NCI-H82 (cell line): ENCODE results near the gene NCOR2.

ENCODE experiments used
- DNase-seq: peaks from one replicate; lab custom pipeline; 2025; lab: John Stamatoyannopoulos, UW

The NCOR2 gene

DNA sequence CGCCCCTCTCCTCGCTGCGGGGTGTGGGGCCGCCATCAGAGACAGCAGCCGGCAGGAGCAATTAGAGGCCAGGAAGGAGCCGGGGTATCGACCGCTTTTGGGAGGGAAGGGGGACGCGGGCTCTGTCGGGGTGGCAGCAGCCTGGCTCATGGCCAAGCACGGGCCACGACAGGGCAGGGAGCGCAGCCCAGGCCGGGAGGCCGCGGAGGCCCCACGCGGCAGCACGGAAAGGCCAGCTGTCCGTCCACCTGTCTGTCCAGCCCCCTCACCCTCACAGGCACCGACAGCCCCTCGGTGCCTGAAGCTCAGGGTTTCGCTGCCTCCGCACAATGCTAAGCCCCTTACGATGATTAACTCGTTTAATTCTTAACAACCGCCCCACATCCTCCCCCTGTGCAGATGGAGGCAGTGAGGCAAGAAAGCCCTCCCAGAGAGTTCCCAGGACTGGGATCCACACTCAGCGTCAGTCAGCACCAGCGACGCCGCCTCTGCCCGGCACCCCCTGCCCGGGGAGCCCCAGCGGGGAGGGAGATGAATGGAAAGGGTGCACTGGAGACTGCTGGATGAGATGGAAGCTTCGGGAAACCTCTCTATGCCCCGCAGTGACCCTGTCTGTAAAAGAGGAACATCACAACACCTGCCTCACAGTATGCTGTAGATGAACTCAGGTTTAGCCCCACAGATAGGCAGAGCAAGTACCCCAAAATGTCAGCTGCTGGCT is 23.7 kb downstream of the NCOR2 start:
- peak; percentile 99 for DNase-seq

- peak; percentile 81 for DNase-seq
Measured at GRCh38 chr12:124543052-124543589, 24.3 kb downstream of the NCOR2 start.

GRCh38 chr12:124542021-124542949 is 25.1 kb downstream of the NCOR2 start:
- DNase-seq = no peak

- DNase-seq = no peak
Measured at GRCh38 chr12:124541322-124541721, 26.1 kb downstream of the NCOR2 start.

- DNase-seq = no peak
Measured at GRCh38 chr12:124539084-124540041, 28.0 kb downstream of the NCOR2 start.

DNA sequence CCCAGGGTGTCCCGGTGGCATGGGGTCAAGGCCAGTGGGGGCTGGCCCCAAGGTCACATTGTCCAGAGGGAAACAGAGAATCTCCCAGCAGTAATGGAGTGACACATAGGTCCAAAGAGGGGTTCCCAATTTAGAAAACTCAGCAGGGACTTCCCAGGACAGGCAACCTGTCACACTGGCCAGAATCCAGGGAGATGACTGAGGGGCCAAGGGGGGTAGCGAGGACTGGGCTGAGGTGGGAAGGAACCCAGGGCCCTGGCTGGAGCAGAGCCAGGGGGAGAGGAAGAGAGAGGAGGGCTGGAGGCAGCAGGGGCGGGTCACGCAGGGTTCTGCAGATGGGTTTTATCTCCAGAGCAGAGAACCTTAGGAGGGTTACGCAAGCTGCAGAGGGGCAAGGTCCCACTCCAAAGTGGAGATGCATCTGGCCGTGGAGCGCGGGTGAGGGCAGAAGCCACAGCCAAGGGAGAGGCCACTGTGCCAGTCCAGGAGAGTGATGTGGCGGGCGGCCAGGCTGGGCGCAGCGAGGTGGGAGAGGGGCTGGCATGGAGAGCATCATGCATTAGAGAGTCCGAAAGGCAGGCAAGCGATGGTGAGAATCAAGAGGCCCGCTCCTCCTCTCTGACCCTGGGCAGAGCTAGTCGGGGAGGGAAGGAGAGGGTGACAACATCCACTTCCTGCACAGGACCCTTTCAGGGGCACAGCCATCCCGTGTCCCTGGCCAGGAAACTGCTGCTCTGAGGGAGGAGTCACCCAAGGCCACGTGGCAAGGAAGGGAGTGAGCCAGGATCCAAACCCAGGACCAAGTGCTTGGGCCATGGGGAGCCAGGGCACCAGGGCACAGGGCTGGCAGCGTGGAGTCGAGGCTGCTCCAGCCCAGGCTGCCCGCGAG is 29.0 kb downstream of the NCOR2 start:
- no peak for DNase-seq

GRCh38 chr12:124537525-124538193 is 29.8 kb downstream of the NCOR2 start:
- no peak for DNase-seq

DNA sequence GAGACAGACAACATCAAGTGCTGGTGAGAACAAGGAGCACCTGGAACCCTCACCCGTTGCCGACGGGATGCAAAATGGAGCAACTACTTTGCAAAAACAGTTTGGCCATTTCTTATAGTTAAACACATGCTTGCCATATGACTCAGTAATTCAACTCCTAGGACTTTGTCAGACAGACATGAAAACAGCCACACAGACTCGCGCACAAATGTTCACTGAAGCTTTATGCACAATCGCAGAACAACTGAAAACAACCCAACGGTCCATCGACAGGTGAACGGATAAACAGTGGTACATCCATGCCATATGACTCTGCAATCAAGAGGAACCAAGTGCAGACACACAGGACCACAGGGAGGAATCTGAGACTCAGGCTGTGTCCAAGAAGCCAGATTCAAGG is 30.8 kb downstream of the NCOR2 start:
- no peak for DNase-seq

GRCh38 chr12:124534776-124535740 is 32.4 kb downstream of the NCOR2 start:
- DNase-seq = no peak

DNA sequence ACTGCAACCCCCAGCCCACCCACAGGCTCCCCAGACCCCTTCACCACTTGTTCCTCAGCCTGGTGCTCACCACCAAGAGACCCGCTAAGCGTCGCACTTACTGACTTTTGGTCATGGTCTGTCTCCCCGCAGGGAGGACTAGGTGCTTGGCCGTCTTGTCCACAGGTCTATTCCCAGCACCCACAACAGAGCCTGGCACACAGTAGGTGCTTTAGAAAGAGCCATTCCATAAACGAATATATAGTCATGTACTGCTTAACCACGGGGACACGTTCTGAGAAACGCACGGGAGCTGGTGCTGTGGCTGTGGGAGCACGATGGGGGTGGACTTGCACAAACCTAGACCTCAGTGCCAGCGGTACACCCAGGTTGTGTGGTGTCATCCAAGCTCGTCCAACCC is 34.0 kb downstream of the NCOR2 start:
- DNase-seq = no peak

GRCh38 chr12:124532967-124533366 is 34.4 kb downstream of the NCOR2 start:
- DNase-seq = peak; percentile 62

- DNase-seq = peak; percentile 71
Measured at GRCh38 chr12:124532331-124532750, 35.1 kb downstream of the NCOR2 start.

DNA sequence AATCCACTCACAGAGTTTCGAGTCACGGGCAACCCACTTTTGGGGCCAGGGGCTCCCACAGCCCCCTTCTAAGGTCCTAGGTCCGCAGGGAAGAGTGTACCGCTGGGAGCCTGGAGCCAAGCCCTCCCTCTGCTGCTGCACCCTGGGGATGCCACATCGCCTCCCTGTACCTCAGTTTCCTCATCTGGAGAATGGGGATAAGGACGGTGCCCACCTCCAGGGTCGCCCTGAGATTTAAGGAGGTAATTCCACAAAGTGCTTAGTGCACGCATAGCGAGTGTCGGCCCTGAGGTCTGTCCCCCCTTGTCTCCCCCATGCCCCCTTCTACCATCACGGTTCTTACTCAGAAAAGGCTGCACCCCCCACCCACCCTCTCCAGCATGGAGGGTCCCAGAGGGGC is 35.5 kb downstream of the NCOR2 start:
- no peak for DNase-seq

- DNase-seq = peak; percentile 95
Measured at GRCh38 chr12:124531281-124531745, 36.1 kb downstream of the NCOR2 start.

- DNase-seq = no peak
Measured at GRCh38 chr12:124530637-124531263, 36.7 kb downstream of the NCOR2 start.

DNA sequence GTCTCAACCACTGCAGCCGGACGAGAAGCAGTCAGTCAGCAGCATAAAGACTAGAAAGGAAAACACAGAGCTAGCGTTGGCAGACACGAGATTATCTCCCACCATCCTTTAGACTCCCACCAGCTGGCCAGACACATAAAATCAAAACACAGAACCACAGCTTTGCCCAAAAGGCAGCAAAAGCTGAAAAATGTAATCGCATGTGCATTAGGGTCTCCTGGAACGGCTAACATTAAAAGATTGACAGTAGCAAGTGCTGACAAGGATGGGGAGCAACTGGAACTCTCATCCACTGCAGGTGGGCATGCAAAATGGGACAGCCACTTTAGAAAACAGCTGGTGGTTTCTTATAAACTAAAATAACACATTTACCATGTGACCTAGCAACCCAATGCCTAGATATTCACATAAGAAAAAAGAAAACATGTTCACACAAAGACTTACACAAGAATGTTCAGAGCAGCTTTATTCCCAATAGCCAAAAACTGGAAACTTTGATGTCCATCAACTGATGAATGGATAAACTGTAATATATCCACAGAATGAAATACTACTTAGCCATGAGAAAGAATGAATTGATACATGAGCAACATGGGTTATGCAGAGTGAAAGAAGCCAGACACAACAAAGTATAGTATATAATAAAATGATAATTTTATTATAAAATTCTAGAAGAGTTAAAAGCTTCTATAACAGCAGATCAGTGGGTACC is 37.7 kb downstream of the NCOR2 start:
- DNase-seq = no peak

GRCh38 chr12:124527861-124528561 is 39.4 kb downstream of the NCOR2 start:
- DNase-seq = peak; percentile 95
